H9 (cell line): ENCODE data around the gene XIRP1. TPM values are rescaled to one million over a fixed set of nuclear protein-coding genes. Genes with fewer than 3 reads are reported as not detected.

Experiments used
- DNase-seq: peaks from one replicate; pipeline ENCODE4 v3.0.0-alpha.2; 2017
- H2AFZ ChIP-seq: one replicate; pipeline ENCODE4 v1.6.1; 2013; ENCODE audit warnings: mild to moderate bottlenecking, low read length, control low read depth, moderate library complexity
- H2AK5ac ChIP-seq: 2 replicates; pipeline ENCODE4 v1.6.1; 2013; ENCODE audit warnings: low read length, control low read depth, mixed read lengths; ENCODE audit not compliant: insufficient read length
- H2BK120ac ChIP-seq: one replicate; pipeline ENCODE4 v1.6.1; 2013; ENCODE audit warnings: low read depth, mild to moderate bottlenecking, low read length, control low read depth, inconsistent platforms; ENCODE audit not compliant: poor library complexity, severe bottlenecking
- H2BK12ac ChIP-seq: 2 replicates; pipeline ENCODE4 v1.6.1; 2013; ENCODE audit warnings: low read length, control low read depth, mixed read lengths, low read depth; ENCODE audit not compliant: insufficient read length
- H2BK15ac ChIP-seq: 2 replicates; pipeline ENCODE4 v1.6.1; 2013; ENCODE audit warnings: low read depth, low read length, control low read depth
- H2BK20ac ChIP-seq: one replicate; pipeline ENCODE4 v1.6.1; 2013; ENCODE audit warnings: low read depth, mild to moderate bottlenecking, low read length, control low read depth, inconsistent platforms; ENCODE audit not compliant: poor library complexity, severe bottlenecking
- H2BK5ac ChIP-seq: 2 replicates; pipeline ENCODE4 v1.6.1; 2013; ENCODE audit warnings: low read length, control low read depth, mixed read lengths; ENCODE audit not compliant: insufficient read length
- H3K14ac ChIP-seq: 2 replicates; pipeline ENCODE4 v1.6.1; 2013; ENCODE audit warnings: low read length, control low read depth; ENCODE audit not compliant: insufficient read depth
- H3K18ac ChIP-seq: 2 replicates; pipeline ENCODE4 v1.6.1; 2013; ENCODE audit warnings: low read depth, mild to moderate bottlenecking, mixed read lengths, low read length, control low read depth; ENCODE audit not compliant: insufficient read length
- H3K23ac ChIP-seq: 2 replicates; pipeline ENCODE4 v1.6.1; 2013; ENCODE audit warnings: low read length, control low read depth, mixed read lengths, low read depth; ENCODE audit not compliant: insufficient read length
- H3K23me2 ChIP-seq: 2 replicates; pipeline ENCODE4 v1.6.1; 2013; ENCODE audit warnings: low read depth, mild to moderate bottlenecking, mixed read lengths, low read length, control low read depth; ENCODE audit not compliant: insufficient read length, poor library complexity, severe bottlenecking
- H3K27ac ChIP-seq: 2 replicates; pipeline ENCODE4 v1.5.1; 2013; ENCODE audit warnings: low read length, control low read depth, mixed read lengths, low read depth; ENCODE audit not compliant: insufficient read length
- H3K27me3 ChIP-seq: 2 replicates; pipeline ENCODE4 v1.6.1; 2013; ENCODE audit warnings: low read length, control low read depth, inconsistent platforms; ENCODE audit not compliant: insufficient read depth
- H3K4ac ChIP-seq: 2 replicates; pipeline ENCODE4 v1.6.1; 2013; ENCODE audit warnings: low read depth, mild to moderate bottlenecking, control low read depth, inconsistent platforms, low read length, moderate library complexity
- H3K4me1 ChIP-seq: 2 replicates; pipeline ENCODE4 v1.6.1; 2013; ENCODE audit warnings: low read length, control low read depth, inconsistent platforms; ENCODE audit not compliant: insufficient read depth
- H3K4me2 ChIP-seq: 2 replicates; pipeline ENCODE4 v1.6.1; 2013; ENCODE audit warnings: low read length, control low read depth, mixed read lengths; ENCODE audit not compliant: insufficient read length, insufficient read depth
- H3K56ac ChIP-seq: 2 replicates; pipeline ENCODE4 v1.6.1; 2013; ENCODE audit warnings: low read depth, mild to moderate bottlenecking, mixed read lengths, low read length, control low read depth; ENCODE audit not compliant: insufficient read length
- H3K79me1 ChIP-seq: 2 replicates; pipeline ENCODE4 v1.6.1; 2013; ENCODE audit warnings: low read depth, mild to moderate bottlenecking, moderate library complexity, low read length, control low read depth, inconsistent platforms; ENCODE audit not compliant: insufficient read depth, poor library complexity, severe bottlenecking
- H3K79me2 ChIP-seq: 2 replicates; pipeline ENCODE4 v1.6.1; 2013; ENCODE audit warnings: low read length, control low read depth, inconsistent platforms; ENCODE audit not compliant: insufficient read depth
- H3K9ac ChIP-seq: 2 replicates; pipeline ENCODE4 v1.6.1; 2013; ENCODE audit warnings: low read length, control low read depth, mixed read lengths; ENCODE audit not compliant: insufficient read length; ENCODE audit errors: extremely low read depth
- H3K9me3 ChIP-seq: one replicate; pipeline ENCODE4 v1.6.1; 2013; ENCODE audit warnings: low read depth, low read length, inconsistent platforms; ENCODE audit not compliant: control insufficient read depth
- H3T11ph ChIP-seq: one replicate; pipeline ENCODE4 v1.6.1; 2013; ENCODE audit warnings: mild to moderate bottlenecking, low read length, control low read depth, inconsistent platforms
- H4K20me1 ChIP-seq: one replicate; pipeline ENCODE4 v1.6.1; 2013; ENCODE audit not compliant: control insufficient read depth, insufficient read length, insufficient read depth
- H4K5ac ChIP-seq: 2 replicates; pipeline ENCODE4 v1.6.1; 2013; ENCODE audit warnings: low read depth, mild to moderate bottlenecking, mixed read lengths, low read length, control low read depth; ENCODE audit not compliant: insufficient read length
- H4K8ac ChIP-seq: replicated peaks from 2 replicates; pipeline ENCODE4 v1.6.1; 2013; ENCODE audit warnings: low read length, control low read depth, mixed read lengths, low read depth; ENCODE audit not compliant: insufficient read length
- H4K91ac ChIP-seq: 2 replicates; pipeline ENCODE4 v1.6.1; 2013; ENCODE audit warnings: low read depth, mild to moderate bottlenecking, moderate library complexity, mixed read lengths, low read length, control low read depth; ENCODE audit not compliant: insufficient read length
- H3K27ac Mint-ChIP-seq, 3 experiments: 2 replicates in 2 of 3; 3 replicates in 1 of 3; pipeline ENCODE4 v1.8.0; 2020 to 2021; ENCODE audit warnings: mixed read lengths in 3 of 3, mild to moderate bottlenecking in 1 of 3, moderate library complexity in 1 of 3
- H3K27me3 Mint-ChIP-seq: 2 replicates; pipeline ENCODE4 v1.8.0; 2021; ENCODE audit warnings: low read depth, mild to moderate bottlenecking, moderate library complexity, mixed read lengths
- H3K36me3 Mint-ChIP-seq, 3 experiments: 2 replicates in 2 of 3; 3 replicates in 1 of 3; pipeline ENCODE4 v1.8.0; 2020 to 2021; ENCODE audit warnings: low read depth in 3 of 3, mixed read lengths in 3 of 3; ENCODE audit not compliant: insufficient read depth in 1 of 3
- H3K4me1 Mint-ChIP-seq, 2 experiments: 2 replicates each; pipeline ENCODE4 v1.8.0; 2020; ENCODE audit warnings: mixed read lengths in 2 of 2
- H3K4me3 Mint-ChIP-seq, 2 experiments: 2 replicates in 1 of 2; 3 replicates in 1 of 2; pipeline ENCODE4 v1.8.0; 2020 to 2021; ENCODE audit warnings: mild to moderate bottlenecking in 2 of 2, mixed read lengths in 2 of 2, moderate library complexity in 1 of 2
- H3K9me3 Mint-ChIP-seq, 2 experiments: 2 replicates in 1 of 2; 3 replicates in 1 of 2; pipeline ENCODE4 v1.8.0; 2020; ENCODE audit warnings: mild to moderate bottlenecking in 2 of 2, mixed read lengths in 2 of 2, moderate library complexity in 1 of 2
- WGBS: extraction: QIAGEN DNeasy Blood & Tissue Kit; methylation state at CpG from one replicate; pipeline ENCODE4 v1.1.7; 2013; ENCODE audit warnings: missing lambda C conversion rate, low lambda C conversion rate, mixed read lengths; ENCODE audit not compliant: insufficient read length; ENCODE audit errors: extremely low coverage; 5-methylcytosine and 5-hydroxymethylcytosine counted together
- total RNA-seq: library from RNA; stranded (reverse); gene quantifications from 2 replicates; pipeline ENCODE4 v1.2.1, GENCODE V29; 2021
- TF ChIP-seq, protein P1 (sequence below): fragments of 200-600 bp; sonication (generic); conservative IDR thresholded peaks from 3 replicates; pipeline ENCODE4 v1.8.0; 2021; ENCODE audit warnings: antibody characterized with exemption, mild to moderate bottlenecking

XIRP1 gene
- total RNA-seq, 1 experiment from 2014 or later = not detected

DNA sequence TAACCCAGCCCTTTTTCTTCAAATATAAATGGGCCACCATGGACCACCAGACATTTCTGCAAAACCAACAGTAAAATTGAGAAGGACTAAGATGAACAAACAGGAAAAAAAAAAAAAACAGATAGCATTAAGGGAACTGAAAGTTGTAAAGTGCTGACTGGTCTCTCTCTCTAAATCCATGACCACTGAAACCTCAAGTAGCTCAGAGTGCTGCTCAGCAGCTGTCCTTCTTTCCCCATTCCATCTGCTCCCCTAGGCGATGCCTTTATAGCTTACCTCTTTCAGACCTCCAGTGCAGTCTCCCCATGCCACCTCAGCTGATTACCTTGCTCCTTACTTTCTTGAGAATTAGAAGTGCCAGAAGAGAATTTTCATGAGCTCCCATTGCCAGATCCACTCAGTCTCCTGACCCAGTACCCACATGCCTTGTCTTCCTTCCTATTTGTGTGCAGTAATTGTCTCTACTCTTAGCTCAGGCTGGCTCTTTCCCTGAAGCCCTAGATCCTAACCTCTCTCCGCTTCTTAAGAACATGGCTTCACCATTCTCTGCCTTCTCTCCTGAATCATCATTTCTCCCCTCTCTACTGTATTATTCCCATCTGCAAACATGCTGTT lies 23.9 kb upstream of the XIRP1 start:
- Histone ChIP-seq H3K9me3 (no peaks in the 10 kb centered on the region), H3K18ac (no peak overlapping the region), H3K4ac (no peak overlapping the region), H3K56ac (no peak overlapping the region), H2BK15ac (no peak overlapping the region), H3K23ac (no peak overlapping the region), H3K23me2 (no peaks in the 10 kb centered on the region), H3K79me1 (no peaks in the 10 kb centered on the region), H2AFZ (no peak overlapping the region), H4K5ac (no peak overlapping the region), H3K4me1 (peaks cover 4% of the 10 kb centered on the region; the same call in 1 of the 2 replicates), H2BK20ac (no peak overlapping the region), H2BK12ac (no peak overlapping the region), H3T11ph (no peak overlapping the region), H2BK5ac (no peak overlapping the region), H2AK5ac (no peak overlapping the region), H2BK120ac (no peak overlapping the region), H3K27ac (no peak overlapping the region), H3K27me3 (no peaks in the 10 kb centered on the region), H4K91ac (no peak overlapping the region), H3K4me2 (no peak overlapping the region), H3K79me2 (no peaks in the 10 kb centered on the region), H3K14ac (no peak overlapping the region), H3K9ac (no peak overlapping the region), H4K20me1 (peaks cover 2% of the 10 kb centered on the region), H4K8ac (no peak overlapping the region)
- Mint-ChIP-seq H3K36me3 (no peaks in the 10 kb centered on the region), H3K27ac (no peak overlapping the region), H3K9me3 (no peaks in the 10 kb centered on the region), H3K27me3 (peaks cover 5% of the 10 kb centered on the region; the same call in 1 of the 2 replicates), H3K4me1 (peaks cover 5 to 6% of the 10 kb centered on the region in 2 experiments), H3K4me3 (no peak overlapping the region)
- TF ChIP-seq, protein P1, sequence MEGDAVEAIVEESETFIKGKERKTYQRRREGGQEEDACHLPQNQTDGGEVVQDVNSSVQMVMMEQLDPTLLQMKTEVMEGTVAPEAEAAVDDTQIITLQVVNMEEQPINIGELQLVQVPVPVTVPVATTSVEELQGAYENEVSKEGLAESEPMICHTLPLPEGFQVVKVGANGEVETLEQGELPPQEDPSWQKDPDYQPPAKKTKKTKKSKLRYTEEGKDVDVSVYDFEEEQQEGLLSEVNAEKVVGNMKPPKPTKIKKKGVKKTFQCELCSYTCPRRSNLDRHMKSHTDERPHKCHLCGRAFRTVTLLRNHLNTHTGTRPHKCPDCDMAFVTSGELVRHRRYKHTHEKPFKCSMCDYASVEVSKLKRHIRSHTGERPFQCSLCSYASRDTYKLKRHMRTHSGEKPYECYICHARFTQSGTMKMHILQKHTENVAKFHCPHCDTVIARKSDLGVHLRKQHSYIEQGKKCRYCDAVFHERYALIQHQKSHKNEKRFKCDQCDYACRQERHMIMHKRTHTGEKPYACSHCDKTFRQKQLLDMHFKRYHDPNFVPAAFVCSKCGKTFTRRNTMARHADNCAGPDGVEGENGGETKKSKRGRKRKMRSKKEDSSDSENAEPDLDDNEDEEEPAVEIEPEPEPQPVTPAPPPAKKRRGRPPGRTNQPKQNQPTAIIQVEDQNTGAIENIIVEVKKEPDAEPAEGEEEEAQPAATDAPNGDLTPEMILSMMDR = no peak
- WGBS = no CpG with 5 or more reads among the region's 2 CpGs
- DNase-seq = no peak
